Gastrocnemius medialis (tissue), 4 donors: ENCODE results near the gene ITPR3. TPM values are rescaled to one million over a fixed set of nuclear protein-coding genes. Genes with fewer than 3 reads are reported as not detected.

Experiments
- ATAC-seq, 2 donors: fragments of 150-250 bp; one replicate each; pipeline ENCODE4 v1.9.1; 2016
- DNase-seq, 2 donors: peaks; one replicate each; pipeline ENCODE4 v3.0.0-alpha.2; 2019
- H3K27ac ChIP-seq, 4 donors: fragments of 200-600 bp; sonication (generic); 1 replicate in 1 of 4; 2 replicates in 3 of 4; pipeline ENCODE4 v1.5.1; 2016 to 2018; ENCODE audit warnings: mild to moderate bottlenecking in 2 of 4, moderate library complexity in 1 of 4
- H3K27me3 ChIP-seq, 3 donors: fragments of 200-600 bp; sonication (generic) in 2 of 3; 1 replicate in 1 of 3; 2 replicates in 2 of 3; pipeline versions ENCODE4 v1.5.1 to v1.6.0; 2016 to 2019; ENCODE audit warnings: mild to moderate bottlenecking in 1 of 3, moderate library complexity in 1 of 3
- H3K36me3 ChIP-seq, 2 donors: fragments of 200-600 bp; sonication (generic) in 1 of 2; one replicate each; pipeline ENCODE4 v1.5.1; 2017 to 2018
- H3K4me1 ChIP-seq, 2 donors: fragments of 200-600 bp; sonication (generic) in 1 of 2; one replicate each; pipeline ENCODE4 v1.5.1; 2016 to 2017; ENCODE audit warnings: mild to moderate bottlenecking in 2 of 2
- H3K4me3 ChIP-seq, 4 donors: fragments of 200-600 bp; sonication (generic) in 3 of 4; 1 replicate in 1 of 4; 2 replicates in 3 of 4; pipeline ENCODE4 v1.5.1; 2016 to 2019; ENCODE audit warnings: mild to moderate bottlenecking in 2 of 4
- H3K9me3 ChIP-seq, 3 donors: fragments of 200-600 bp; sonication (generic) in 2 of 3; 1 replicate in 1 of 3; 2 replicates in 2 of 3; pipeline ENCODE4 v1.5.1; 2016 to 2019
- CTCF ChIP-seq, 5 experiments: fragments of 450-650 bp in 3 of 5; fragments of 200-600 bp in 2 of 5; sonication (generic) in 2 of 5; IDR thresholded peaks in 4 of 5; conservative IDR thresholded peaks in 1 of 5; 1 replicate in 4 of 5; 2 replicates in 1 of 5; pipeline ENCODE4 v1.5.1; 2016 to 2019; ENCODE audit warnings: antibody characterized with exemption in 5 of 5, mild to moderate bottlenecking in 3 of 5, moderate library complexity in 3 of 5
- POLR2A ChIP-seq, 2 donors: fragments of 450-650 bp; IDR thresholded peaks; one replicate each; pipeline ENCODE4 v1.6.1; 2017; ENCODE audit warnings: antibody characterized with exemption in 2 of 2, mild to moderate bottlenecking in 2 of 2, moderate library complexity in 2 of 2
- in situ Hi-C, 4 donors: fragments of 200-750 bp; cut with MboI; loops; one replicate each; pipeline versions ENCODE4 v1.15.0 to v1.8.0; 2017; ENCODE audit warnings: low sequenced_read_pairs in 4 of 4
- intact Hi-C: fragments of 100-400 bp; cut with DNase I; formaldehyde crosslinking; loops from one replicate; pipeline ENCODE4 v1.15.1; 2023; ENCODE audit warnings: low total_unique reads
- total RNA-seq, 4 donors: library from RNA; depleted of rRNA; stranded (reverse); fragments of >200 nt; gene quantifications; one replicate each; pipeline versions ENCODE4 v1.1.0 to v1.2.3, GENCODE V29; 2016

The ITPR3 gene
- total RNA-seq, 4 donors from 2014 or later = 1.9 to 6.8 (median 4.2) TPM

- intact Hi-C loops (no loop called here), in situ Hi-C loops (no loop called here)
- Histone ChIP-seq H3K36me3 (no peaks in the 10 kb centered on the region), H3K27ac (no peak overlapping the region), H3K9me3 (no peaks in the 10 kb centered on the region), H3K4me3 (no peak overlapping the region), H3K27me3 (no peaks in the 10 kb centered on the region), H3K4me1 (peaks cover 14 to 18% of the 10 kb centered on the region in 2 donors)
- no peak for TF ChIP-seq CTCF (IDR thresholded peaks at IDR 0.05 in 4 of 5, conservative IDR thresholded peaks at IDR 0.05 in 1 of 5)
- no peak for DNase-seq
- no peak for ATAC-seq
These were observed 66.9 kb downstream of the ITPR3 start for GRCh38 chr6:33688006-33688405.

- Histone ChIP-seq H3K36me3 (no peaks in the 10 kb centered on the region), H3K4me3 (no peak overlapping the region), H3K9me3 (no peaks in the 10 kb centered on the region), H3K4me1 (peaks cover 19 to 24% of the 10 kb centered on the region in 2 donors), H3K27ac (no peak overlapping the region), H3K27me3 (no peaks in the 10 kb centered on the region)
- intact Hi-C loops = no loop called here
- ATAC-seq = no peak
- TF ChIP-seq CTCF (IDR thresholded peaks at IDR 0.05 in 4 of 5, conservative IDR thresholded peaks at IDR 0.05 in 1 of 5) = no peak
- no peak for TF ChIP-seq POLR2A (IDR thresholded peaks at IDR 0.05)
- no peak for DNase-seq
- in situ Hi-C loops = no loop called here
These were observed 67.5 kb downstream of the ITPR3 start for GRCh38 chr6:33688451-33689147.

GRCh38 chr6:33689148-33689494, 68.0 kb downstream of the ITPR3 start:
- in situ Hi-C loops = no loop called here
- TF ChIP-seq POLR2A (IDR thresholded peaks at IDR 0.05) (no peak), CTCF (IDR thresholded peaks at IDR 0.05 in 4 of 5, conservative IDR thresholded peaks at IDR 0.05 in 1 of 5) (no peak)
- intact Hi-C loops = no loop called here
- no peaks in the 10 kb centered on the region for H3K36me3 ChIP-seq
- H3K4me3 ChIP-seq = no peak overlapping the region
- no peaks in the 10 kb centered on the region for H3K9me3 ChIP-seq
- ATAC-seq (no peak), DNase-seq (no peak)
- no peak overlapping the region for H3K27ac ChIP-seq
- H3K4me1 ChIP-seq = peaks cover 25 to 30% of the 10 kb centered on the region in 2 donors
- no peaks in the 10 kb centered on the region for H3K27me3 ChIP-seq

GRCh38 chr6:33689879-33690278, 68.8 kb downstream of the ITPR3 start:
- DNase-seq = no peak
- Histone ChIP-seq H3K9me3 (no peaks in the 10 kb centered on the region), H3K27ac (no peak overlapping the region), H3K36me3 (no peaks in the 10 kb centered on the region), H3K27me3 (no peaks in the 10 kb centered on the region), H3K4me1 (peaks cover 32 to 37% of the 10 kb centered on the region in 2 donors), H3K4me3 (no peak overlapping the region)
- TF ChIP-seq POLR2A (IDR thresholded peaks at IDR 0.05) (no peak), CTCF (IDR thresholded peaks at IDR 0.05 in 4 of 5, conservative IDR thresholded peaks at IDR 0.05 in 1 of 5) (no peak)
- in situ Hi-C loops = no loop called here
- intact Hi-C loops = no loop called here
- no peak for ATAC-seq

GRCh38 chr6:33690766-33691165, 69.6 kb downstream of the ITPR3 start:
- intact Hi-C loops = no loop called here
- Histone ChIP-seq H3K36me3 (no peaks in the 10 kb centered on the region), H3K4me3 (no peak overlapping the region), H3K27ac (no peak overlapping the region), H3K9me3 (no peaks in the 10 kb centered on the region), H3K27me3 (no peaks in the 10 kb centered on the region), H3K4me1 (peaks cover 41 to 46% of the 10 kb centered on the region in 2 donors)
- in situ Hi-C loops = no loop called here
- TF ChIP-seq CTCF (IDR thresholded peaks at IDR 0.05 in 4 of 5, conservative IDR thresholded peaks at IDR 0.05 in 1 of 5) = no peak
- no peak for TF ChIP-seq POLR2A (IDR thresholded peaks at IDR 0.05)
- no peak for DNase-seq
- ATAC-seq = no peak
